NCI-H446 (cell line): ENCODE data around the gene DGKQ.
A peak's percentile ranks its signal among the peaks of the same experiment; 100 is the strongest.

Source experiments
- DNase-seq, 2 experiments: peaks; one replicate each; lab custom pipeline; 2025; lab: John Stamatoyannopoulos, UW

The DGKQ gene

GRCh38 chr4:1009542-1010394 is 36.4 kb upstream of the DGKQ start:
- DNase-seq: peak in 1 of 2 experiments; percentile 52

DNA sequence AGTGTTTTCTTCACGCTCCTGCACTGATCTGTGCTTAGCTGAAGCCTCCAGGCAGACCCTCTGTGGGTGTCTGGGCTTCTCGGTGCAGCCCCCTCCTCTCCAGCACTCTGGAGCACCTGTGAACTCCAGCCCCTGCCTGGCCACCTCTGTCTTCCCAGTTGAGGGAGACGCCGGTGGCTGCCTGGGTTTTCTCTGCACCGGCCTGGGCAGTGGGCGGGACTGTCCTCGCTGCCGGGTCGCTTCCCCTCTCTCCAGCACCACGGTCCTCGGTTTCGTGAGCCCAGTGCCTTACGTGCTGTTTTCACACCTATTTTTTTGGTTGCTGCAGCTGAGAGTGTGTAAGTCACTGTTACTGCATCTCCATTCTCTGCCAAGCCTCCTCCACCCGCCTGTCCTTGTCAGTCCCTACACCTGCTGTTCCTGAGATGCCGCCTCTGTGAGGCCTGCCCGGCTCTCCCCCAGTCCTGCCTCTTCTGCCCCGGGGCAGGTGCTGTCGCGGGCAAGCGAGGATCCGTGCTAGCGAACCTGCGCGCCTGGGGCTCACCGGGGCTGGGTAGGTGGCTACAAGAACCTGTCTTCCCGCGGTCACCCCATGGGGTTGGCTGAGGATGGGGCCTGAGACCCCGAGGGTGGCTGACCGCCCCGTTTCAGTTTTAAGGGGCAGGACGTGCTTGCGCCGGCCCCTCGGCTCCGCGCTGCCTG is 35.6 kb upstream of the DGKQ start:
- no peak for DNase-seq

- no peak for DNase-seq
These were observed 33.5 kb upstream of the DGKQ start for GRCh38 chr4:1006856-1007255.

DNA sequence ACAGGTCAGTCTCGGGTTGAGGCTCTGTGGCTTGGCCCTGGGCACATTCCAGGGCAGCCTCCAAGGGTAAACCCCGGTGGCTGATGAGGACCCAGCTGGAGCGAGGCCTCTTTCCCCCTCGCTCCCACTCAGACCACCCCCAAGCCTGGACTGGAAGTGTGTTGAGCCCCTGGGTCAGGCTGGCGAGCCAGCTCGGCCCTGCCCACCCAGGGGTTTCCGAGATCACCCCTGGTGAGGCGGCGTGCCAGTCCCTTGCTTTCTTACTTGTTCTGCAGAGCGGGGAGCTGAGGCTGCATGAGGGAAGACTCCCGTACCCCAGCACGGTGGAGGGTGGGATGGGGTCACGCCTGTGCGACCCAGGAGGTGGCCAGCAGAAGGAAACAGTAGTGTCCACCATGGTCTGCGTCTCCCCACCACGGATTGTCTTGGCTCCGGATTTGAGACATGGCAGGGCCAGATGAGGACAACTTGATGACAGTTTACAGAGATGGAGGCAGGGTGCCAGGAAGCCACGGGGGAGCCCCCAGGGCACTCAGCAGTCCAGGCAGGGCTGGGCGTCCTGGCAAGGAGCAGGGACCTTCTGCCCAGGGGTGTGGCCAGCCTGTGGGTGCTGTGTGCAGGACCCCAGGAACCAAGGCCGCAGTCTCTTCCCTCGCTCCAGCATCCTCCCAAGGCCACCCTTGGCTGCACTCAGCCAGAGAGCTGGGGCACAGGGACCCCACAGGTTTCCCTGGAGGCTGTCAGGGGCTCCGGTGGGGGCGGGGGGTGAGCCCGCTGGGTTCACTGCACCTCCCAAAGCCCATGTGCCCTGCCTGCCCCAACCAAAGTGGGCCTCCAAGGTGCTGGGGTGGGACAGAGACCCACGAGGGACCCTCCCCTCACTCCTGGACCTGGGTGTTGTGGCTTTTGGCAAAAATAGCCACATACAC is 31.5 kb upstream of the DGKQ start:
- DNase-seq: peak in 1 of 2 experiments; percentile 5

DNA sequence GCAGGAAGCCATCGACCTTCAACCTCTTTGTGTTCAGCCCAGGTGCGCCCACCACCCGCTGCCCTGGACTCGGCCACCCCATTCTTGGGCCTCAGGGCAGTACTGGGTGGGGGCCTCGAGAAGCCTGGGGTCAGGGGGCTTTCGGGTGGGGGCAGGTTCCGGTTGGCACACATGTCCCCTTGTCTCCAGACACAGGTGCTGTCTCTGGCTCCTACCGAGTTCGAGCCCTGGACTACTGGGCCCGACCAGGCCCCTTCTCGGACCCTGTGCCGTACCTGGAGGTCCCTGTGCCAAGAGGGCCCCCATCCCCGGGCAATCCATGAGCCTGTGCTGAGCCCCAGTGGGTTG is 30.7 kb upstream of the DGKQ start:
- no peak for DNase-seq

DNA sequence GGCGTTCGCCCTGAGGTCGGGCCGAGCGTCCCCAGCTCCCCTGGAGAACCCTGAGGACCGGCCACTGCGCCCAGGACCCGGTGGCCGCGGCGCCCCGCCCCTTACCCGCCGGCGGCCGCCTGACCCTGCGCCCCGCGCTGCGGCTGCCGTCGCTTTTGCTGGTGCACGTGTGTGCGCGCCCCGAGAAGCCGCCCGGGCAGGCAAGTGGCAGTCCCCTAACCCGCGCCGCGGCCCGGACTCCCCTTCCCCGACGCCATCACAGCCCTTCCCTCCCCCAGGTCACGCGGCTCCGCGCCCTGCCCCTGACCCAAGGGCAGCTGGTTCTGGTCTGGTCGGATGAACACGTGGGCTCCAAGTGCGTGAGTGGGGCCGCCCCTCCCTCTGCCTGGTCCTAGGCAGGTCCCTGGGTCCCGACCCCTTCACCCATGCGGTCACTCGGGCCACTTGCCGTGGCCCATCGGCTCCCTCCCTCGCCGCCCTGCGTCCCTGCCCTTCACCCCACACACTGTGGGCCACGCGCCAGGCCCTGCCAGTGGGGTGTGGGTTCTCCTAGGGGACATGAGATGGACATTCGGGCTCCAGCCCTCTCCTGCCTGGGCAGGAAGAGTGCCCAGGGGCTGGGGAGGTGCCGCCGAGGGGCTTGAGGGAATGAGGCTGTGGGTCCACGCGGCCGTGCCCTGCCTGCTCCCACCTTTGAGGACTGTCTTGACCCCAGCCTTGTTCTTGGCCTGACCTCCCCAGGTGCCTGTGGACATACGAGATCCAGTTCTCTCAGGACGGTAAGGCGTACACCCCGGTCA is 30.1 kb upstream of the DGKQ start:
- DNase-seq: no peak

GRCh38 chr4:1002631-1003251 is 29.4 kb upstream of the DGKQ start:
- DNase-seq: no peak

DNA sequence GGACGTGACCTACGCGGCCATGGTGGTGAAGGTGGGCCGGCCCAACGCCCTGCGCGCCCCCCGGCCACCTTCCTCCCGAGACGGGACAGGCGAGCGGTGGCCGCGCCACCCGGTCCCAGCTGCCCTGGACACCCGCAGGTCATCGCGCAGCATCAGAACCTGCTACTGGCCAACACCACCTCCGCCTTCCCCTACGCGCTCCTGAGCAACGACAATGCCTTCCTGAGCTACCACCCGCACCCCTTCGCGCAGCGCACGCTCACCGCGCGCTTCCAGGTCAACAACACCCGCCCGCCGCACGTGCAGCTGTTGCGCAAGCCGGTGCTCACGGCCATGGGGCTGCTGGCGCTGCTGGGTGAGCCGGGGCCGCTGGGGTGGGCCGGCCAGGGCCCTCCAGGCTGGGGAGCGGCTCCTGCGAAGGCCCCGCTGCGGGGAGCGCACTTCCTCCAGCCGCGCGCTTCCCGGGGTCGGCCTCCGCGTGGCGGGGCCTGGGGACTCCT is 28.8 kb upstream of the DGKQ start:
- no peak for DNase-seq

DNA sequence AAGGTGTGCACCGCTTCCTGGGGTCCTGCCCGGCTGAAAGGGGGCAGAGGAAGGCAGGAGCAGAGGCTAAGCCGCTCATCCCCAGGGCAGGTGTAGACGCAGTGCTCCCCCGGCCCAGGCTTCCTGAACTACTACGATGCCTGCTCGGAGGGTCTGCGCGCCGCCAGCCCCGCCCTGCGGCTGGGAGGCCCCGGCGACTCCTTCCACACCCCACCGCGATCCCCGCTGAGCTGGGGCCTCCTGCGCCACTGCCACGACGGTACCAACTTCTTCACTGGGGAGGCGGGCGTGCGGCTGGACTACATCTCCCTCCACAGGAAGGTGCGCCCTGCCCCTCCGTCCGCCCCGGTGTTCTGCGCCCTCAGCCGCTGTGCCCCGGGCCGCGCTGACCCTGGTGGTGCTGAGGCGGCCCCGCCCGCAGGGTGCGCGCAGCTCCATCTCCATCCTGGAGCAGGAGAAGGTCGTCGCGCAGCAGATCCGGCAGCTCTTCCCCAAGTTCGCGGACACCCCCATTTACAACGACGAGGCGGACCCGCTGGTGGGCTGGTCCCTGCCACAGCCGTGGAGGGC is 28.3 kb upstream of the DGKQ start:
- no peak for DNase-seq

DNA sequence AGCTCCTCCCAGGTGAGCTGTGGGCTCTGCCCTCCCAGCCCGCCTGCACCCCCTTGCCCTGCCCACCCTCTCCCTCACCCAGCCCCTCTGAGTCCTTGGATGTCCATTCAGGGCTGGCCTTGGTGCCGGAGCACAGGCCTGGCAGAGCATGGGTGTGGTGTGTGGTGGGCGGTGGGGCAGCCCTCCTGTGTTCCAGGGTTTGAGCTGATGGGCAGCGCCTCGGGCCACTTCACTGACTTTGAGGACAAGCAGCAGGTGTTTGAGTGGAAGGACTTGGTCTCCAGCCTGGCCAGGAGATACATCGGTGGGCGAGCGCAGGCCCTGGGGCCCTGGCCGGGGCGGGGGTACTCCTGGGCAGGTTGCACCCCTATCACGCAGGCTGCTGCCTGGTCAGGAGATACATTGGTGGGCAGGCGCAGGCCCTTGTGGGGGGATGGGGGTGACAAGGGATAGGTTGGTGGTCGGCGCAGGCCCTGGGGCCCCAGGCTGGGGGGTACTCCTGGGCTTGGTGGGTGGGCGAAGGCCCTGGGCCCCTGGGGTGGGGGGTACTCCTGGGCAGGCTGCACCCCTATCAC is 27.4 kb upstream of the DGKQ start:
- no peak for DNase-seq

DNA sequence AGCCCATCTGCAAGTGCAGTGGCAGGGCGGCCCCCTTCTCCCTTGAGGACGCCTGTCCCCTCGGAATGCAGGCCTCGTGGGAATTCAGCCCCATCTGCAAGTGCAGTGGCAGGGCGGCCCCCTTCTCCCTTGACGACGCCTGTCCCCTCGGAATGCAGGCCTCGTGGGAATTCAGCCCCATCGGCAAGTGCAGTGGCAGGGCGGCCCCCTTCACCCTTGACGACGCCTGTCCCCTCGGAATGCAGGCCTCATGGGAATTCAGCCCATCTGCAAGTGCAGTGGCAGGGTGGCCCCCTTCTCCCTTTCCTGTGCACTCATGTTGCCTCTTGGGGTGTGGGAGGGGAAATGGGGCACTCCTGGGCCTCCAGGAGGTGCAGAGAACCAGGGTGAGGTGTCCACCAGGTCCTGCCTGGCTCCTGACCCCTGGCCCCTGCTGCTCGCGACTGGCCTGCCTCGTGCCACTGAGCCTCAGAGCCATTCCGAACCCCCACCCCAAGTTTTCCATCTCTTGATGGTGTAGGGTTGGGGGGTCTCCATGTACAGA is 26.6 kb upstream of the DGKQ start:
- DNase-seq: no peak

GRCh38 chr4:999240-999863 is 26.0 kb upstream of the DGKQ start:
- DNase-seq: peak in 1 of 2 experiments; percentile 18

- no peak for DNase-seq
These were observed 24.8 kb upstream of the DGKQ start for GRCh38 chr4:998096-998691.

DNA sequence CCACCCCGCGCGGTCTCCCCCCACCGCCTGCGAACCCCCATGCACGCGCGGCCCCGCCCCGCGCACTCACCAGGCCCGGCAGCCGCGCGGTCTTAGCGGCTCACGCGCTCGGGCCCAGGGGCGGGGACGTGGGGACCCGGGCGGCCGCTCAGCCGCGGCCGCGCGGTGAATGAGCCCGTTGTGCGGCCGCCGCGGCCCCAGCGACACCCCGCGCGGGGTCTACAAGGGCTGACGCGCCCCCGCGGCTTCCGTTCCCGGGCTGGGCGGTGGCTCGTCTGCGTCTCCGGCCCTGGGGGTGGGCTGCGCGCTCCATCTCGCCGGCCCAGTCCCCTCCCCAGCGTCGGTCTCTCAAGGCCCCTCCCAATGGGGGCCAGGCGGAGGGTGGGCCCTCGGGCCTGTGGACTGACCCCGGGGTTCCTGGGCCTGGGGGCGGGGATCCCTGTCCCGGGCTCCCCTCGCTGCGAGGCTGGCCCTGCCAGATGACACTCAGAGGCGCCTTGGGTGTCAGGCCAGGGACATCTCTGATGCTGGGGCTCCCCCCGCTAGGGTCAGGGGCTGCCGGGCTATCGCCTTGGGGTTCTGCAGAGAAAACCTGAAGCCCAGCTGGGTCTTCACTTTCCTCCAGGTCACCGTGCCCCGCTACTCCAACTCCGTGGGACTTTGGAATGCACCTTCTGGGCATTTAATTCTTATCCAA is 24.2 kb upstream of the DGKQ start:
- no peak for DNase-seq

DNA sequence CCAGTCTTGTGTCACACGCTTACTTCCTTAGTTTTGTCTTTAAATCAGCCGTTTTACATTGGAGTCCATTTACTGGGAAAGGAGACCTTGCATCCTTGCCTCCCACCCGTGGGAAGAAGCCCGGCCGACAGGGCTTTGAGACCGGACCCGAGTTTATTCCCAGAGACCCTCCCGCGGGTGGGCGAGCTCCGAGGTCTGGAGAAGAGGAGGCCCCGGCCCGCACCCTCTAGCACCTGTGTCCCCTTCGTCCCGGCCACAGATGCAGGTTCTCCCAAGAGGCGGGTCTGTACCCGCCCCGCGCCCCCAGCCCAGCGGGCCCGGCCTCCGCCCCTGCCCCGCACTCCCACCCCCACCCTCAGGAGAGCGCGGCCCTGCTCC is 23.6 kb upstream of the DGKQ start:
- no peak for DNase-seq

- DNase-seq: no peak
These were observed 22.9 kb upstream of the DGKQ start for GRCh38 chr4:996030-996996.

DNA sequence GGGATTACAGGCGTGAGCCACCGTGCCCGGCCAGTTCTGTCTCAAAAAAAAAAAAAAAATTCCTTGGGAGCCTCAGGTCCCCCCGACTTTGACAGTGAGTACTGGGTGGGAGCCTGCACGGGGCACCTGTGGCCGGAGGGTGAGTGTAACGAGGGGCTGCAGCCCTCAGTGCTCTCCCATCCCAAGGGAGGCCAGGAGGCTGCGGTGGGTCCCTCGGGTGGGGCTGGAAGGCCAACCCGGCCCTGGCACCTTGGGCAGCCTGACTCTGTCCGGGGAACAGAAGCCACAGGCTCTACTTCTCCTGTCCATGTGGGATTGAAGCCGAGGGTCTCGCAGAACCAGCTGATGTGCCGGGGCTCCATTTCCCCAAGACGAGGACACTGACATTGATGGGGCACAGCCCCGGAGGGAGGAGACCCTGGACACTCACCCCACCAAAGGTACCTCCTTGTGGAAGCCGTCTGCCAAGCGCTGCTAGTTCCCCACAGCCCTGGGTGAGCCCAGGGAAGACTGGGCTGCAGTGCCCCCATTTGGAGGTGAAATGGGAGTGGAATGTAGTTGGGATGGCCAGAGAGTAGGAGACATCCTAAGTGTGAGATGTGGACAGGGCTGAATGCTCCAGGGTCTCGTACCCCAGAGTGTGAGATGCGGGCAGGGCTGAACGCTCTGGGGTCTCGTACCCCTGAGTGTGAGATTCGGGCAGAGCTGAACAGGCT is 22.1 kb upstream of the DGKQ start:
- DNase-seq: no peak
